Astrocyte (in vitro differentiated cells and primary cell): ENCODE measurements around the gene DUSP10.

Experiments
- CTCF ChIP-seq: IDR thresholded peaks from 2 replicates; pipeline ENCODE4 v1.5.1; 2011; ENCODE audit warnings: low read depth, mild to moderate bottlenecking, inconsistent platforms, low read length, moderate library complexity; ENCODE audit not compliant: insufficient read depth
- EZH2 ChIP-seq: IDR thresholded peaks from 2 replicates; pipeline ENCODE4 v1.6.1; 2012; ENCODE audit warnings: mild to moderate bottlenecking, low read length, inconsistent platforms; ENCODE audit not compliant: insufficient read depth

GRCh38 chr1:221655766-221656305, 86.1 kb downstream of the DUSP10 start:
- TF ChIP-seq CTCF (no peak), EZH2 (no peak)
